Dedifferentiated amniotic fluid mesenchymal stem cell (primary cell): ENCODE measurements around the gene BMPR1B.
A peak's percentile ranks its signal among the peaks of the same experiment; 100 is the strongest.
"Not testable (repeated sequence)": the region's sequence is repeated elsewhere in the genome, so short reads cannot be mapped to it uniquely, and the experiment has no call there.

Source experiments
- DNase-seq: peaks from one replicate; pipeline ENCODE4 v3.0.0-alpha.2; 2016; ENCODE audit errors: extremely low spot score

Gene BMPR1B

GRCh38 chr4:94763005-94763404, 5.2 kb downstream of the BMPR1B start:
- DNase-seq, result no peak

DNA sequence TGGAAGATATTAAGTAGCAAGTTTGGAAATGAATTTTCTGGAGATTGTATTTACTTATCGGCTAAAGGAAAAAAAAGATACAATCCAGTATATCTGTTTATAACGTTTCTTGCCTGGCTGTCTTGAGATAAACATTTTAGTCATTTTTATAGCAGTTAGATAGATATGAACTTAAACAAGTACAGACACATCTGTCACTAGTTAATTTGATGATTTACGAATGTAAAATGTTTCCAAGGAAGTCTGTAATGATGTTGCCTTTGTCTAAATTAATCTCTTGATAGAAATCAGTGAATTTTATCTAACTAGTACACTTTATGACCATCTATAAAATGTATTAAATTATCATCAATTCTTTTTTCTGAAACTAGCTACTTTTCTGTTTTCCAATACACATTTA, 5.7 kb downstream of the BMPR1B start:
- DNase-seq, result no peak

- no peak for DNase-seq
Measured at GRCh38 chr4:94764069-94764468, 6.3 kb downstream of the BMPR1B start.

DNA sequence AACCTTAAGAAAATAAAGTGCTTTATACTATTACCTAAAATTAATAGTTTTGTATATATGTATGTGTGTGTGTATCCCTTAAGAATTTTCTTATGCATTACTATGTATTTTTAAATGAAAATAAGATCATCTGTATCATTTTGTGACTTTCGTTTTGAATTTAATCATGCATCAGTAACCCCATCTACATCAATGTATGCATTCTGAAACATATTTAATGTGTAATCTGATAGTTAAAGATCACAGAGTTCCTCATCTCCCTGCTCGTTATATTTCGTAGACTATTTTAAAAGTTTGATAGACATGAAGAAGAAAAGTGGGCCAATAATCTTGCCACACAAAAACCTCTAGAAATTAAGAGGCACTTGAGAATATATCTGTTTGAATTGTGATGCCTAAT, 7.4 kb downstream of the BMPR1B start:
- no peak for DNase-seq

GRCh38 chr4:94765648-94766047, 7.9 kb downstream of the BMPR1B start:
- DNase-seq, result no peak

DNA sequence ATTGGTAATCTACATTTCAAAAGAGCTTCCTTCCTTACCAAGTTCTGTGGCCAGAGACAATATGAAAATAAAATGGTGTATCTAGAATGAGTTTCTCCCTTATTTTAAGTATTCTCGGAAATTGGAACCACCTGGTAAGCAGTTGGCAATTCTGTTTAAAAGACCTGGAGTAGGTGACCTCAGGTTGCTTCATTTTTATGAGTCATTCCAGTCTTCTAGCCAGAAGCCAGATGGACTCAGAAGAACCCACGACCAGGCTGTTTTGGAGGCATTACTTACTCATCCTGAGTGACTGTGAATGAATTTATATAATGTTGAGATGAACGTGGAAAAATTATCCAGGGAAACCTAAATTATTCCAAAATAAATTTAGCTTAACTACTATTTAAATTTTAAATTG, 9.1 kb downstream of the BMPR1B start:
- DNase-seq, result no peak

DNA sequence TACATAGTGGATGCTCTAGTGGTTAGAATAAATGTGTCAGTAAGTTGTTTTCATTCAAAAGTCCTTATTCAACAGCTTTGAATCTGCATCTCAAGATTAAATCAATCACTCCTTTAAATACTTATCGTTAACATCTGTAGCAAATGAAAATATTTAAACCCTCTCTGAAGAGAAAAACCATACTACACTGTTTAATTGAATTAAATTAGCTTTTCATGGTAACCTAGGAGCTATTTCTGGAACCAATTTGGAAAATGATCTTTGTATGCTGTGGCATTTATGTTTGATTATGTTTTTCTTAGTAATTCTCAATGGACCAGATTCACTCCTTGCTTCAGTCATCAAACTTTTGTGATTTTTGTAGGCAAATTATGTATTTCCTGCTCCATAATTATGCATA, 9.7 kb downstream of the BMPR1B start:
- DNase-seq, result no peak

DNA sequence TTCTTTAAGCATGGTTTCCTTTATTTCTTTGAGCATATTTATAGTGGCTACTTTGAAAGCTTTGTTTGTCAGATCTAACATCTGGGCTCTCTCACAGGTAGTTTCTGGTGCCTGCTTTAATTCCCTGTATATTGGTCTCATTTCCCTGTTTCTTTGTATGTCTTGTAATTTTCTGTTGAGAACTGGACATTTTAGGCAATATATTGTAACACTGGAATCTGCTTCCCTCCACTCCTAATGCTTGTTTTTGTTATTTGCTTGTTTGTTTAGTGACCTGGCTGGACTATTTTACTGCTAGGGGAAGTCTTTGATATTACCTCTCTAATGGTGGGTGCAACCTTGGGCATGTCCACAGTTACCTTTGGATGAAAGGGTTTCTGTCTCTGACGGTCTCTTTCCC, 25.0 kb downstream of the BMPR1B start:
- no peak for DNase-seq

- no peak for DNase-seq
Measured at GRCh38 chr4:94791701-94792100, 33.9 kb downstream of the BMPR1B start.

DNA sequence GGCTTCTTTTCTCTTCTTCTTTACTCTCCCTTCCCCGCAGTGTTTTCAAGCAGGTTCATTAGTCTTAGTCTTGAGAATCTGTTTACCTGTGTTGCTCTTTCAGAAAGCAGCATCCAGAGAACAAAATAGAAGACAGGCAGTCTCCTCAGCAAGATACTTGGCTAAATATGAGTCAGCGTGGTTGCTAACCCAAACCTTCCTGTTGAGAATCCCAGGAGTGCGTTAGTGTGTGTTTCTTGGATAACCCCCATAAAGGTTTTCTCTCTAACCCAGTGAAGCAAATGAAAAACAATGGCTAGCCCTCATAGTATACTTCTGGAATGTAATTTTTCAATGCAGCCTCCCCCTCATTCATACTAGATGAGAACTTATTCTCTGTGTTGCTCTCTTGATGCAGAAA, 41.1 kb downstream of the BMPR1B start:
- DNase-seq, result no peak

GRCh38 chr4:94801016-94801415, 43.3 kb downstream of the BMPR1B start:
- DNase-seq, result no peak

- DNase-seq, result no peak
Measured at GRCh38 chr4:94802091-94802490, 44.3 kb downstream of the BMPR1B start.

- DNase-seq, result no peak
Measured at GRCh38 chr4:94803181-94803580, 45.4 kb downstream of the BMPR1B start.

DNA sequence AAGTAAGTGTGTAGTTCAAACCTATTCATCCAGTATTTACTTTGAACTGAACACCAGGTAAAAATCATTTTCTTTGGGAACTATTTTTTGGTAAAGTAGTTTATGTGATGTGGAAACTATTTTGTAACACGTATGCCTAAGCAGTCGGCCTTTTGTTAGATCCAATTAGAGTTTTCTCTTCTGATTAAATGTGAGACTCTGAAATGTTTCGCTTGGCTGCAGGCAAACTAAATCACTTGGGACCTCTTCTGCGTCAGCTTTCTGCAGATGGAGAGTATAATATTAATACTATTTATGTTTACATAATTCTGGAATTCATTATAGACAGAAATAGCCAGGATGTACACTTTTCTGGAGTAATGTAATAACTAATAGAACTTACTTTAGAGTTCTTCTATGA, 46.9 kb downstream of the BMPR1B start:
- DNase-seq, result no peak

DNA sequence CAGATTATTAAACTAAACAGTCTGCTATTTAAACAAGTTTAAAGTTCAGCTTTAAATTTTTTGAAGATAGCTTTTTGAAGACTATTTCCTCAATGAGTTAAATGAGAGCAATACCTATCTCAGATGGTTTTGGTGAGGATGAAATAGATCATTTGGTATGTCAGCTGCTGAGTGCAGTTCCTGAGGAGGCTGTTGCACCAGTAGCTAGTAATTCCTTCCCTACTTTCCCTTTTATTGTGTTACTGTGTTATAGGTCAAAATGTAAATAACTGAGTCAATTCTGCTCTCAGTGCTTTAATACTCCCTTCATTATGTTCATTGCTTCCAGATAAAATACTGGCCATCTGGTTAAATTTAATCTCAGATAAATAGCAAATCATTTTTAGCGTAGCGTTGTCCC, 48.6 kb downstream of the BMPR1B start:
- DNase-seq, result no peak

DNA sequence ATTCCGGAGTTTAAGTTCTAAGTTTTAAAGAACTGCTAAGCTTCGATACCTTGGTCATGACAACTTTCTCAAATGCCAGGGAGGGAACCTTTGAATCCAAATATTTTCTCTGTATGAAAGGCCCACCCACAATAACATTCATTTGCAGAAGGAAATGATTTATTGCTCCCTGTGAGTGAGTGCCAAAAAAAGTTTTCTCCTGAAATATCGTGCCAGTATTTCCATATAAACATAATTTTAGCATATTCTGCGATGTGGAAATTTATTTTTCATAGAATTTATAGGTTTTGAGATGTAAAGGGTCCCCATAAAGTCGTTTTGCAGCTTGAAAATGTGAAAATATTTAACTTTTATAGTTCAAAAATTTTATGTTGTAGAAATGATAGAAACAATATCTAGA, 53.9 kb downstream of the BMPR1B start:
- no peak for DNase-seq

GRCh38 chr4:94813221-94813620, 55.5 kb downstream of the BMPR1B start:
- no peak for DNase-seq

DNA sequence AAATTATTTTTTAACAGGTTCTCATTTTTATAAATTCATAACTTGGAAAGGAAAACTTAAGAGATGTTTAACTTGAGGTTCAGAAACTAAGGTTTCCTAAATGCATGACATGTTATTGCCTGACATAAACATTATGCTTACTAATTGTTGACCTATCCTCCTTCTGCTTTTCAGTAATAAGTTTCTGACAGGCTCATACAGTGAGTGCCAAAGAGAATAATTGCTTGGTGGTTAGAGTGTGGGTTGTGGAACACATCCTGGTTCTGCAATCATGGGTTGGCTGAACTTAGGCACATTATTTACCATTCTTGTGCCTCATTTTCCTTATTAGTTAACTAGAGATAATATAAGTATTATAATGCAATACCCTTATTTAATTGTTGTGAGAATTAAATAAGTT, 56.5 kb downstream of the BMPR1B start:
- no peak for DNase-seq

DNA sequence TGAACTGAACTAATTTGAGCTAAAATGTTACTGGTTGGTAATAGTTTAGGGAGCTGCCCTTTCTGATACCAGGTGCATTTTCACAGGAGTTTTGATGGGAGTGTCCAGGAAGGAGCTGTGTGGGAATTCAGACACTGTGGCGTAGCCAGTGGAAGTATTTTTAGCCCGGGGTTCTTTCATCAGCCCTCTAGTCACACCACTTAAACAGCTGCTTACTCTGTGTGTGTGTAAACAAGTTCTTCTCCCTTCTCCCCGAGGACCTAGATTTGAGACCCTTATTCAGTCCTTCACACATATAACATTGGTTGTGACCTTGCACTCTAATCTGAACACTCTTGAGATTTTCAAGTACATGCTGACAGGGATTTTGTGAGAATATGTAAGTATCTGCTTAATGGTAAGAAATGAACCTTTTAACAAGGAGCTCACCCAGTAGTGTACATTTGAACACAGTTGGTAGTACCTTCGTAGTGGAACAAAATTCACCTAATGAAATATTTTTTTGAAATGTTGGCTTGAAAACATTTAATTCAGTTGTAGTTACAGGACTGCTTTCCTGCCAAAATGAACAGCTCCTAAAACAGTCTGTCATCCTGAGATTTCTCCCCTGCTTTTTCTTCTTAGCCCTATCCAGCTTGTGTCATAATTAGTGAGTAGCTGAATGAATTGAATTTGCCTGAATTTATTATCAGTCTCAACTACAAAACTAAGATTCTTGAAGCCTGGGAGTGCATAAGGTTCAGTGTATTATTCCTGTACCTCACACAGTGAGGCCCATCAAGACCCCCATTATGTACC, 61.8 kb downstream of the BMPR1B start:
- DNase-seq, result no peak

GRCh38 chr4:94826206-94826605, 68.5 kb downstream of the BMPR1B start:
- DNase-seq, result no peak

- DNase-seq, result peak; percentile 50
Measured at GRCh38 chr4:94827481-94828110, 69.8 kb downstream of the BMPR1B start.

DNA sequence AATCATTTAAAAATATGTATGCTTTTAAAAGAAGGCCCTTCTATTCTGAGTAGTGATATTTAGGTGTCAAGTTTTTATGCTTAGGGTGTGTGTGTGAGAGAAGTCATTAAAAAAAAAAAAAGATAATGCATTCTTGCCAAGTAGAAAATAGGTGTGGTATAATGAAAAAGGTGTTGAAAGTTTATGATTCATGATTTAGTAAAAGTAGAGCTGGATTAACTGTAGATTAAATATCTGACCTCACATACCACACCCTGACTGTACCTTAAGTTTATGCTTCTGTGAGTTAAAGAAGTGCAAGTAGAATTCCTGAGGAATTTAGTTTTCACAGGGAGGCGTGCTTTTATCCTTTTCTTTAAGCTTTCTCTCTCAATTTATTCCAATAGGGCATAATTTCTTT, 71.1 kb downstream of the BMPR1B start:
- no peak for DNase-seq

DNA sequence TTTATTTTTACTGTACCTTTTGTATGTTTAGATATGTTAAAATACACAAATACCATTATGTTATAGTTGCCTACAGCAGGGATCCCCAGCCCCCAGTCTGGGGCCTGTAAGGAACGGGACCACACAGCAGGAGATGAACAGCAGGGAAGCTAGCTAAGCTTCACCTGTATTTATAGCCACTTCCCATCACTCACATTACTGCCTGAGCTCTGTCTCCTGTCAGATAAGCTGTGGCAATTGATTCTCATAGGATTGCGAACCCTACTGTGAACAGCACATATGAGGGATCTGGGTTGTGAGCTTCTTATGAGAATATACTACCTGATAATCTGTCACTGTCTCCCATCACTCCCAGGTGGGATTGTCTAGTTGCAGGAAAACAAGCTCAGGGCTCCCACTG, 73.9 kb downstream of the BMPR1B start:
- DNase-seq, result no peak

DNA sequence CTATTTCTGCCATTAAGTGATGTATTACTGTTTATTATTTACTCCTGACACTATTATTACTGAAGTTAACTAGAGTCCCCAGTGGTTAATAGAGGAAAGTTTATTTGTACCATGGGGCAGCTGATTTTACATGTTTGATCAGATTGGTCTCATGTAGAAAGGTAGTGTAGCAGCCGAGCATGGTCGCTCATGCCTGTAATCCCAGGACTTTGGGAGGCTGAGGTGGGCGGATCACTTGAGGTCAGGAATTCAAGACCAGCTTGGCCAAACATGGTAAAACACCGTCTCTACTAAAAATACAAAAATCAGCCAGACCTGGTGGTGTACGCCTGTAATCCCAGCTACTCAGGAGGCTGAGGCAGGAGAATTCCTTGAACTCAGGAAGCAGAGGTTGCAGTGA, 74.6 kb downstream of the BMPR1B start:
- DNase-seq, result not testable (repeated sequence)
